Common myeloid progenitor, CD34-positive (primary cell): ENCODE data around the gene PLCB4.

Experiments used
- CTCF ChIA-PET: fragments of 350-600 bp; sonication (Branson Sonifier 250); formaldehyde crosslinking; loops from one replicate; lab custom pipeline; 2021; ENCODE audit warnings: antibody characterized with exemption; lab: Charles Lee
- POLR2A ChIA-PET: fragments of 350-600 bp; sonication (Branson Sonifier 250); formaldehyde crosslinking; loops from one replicate; lab custom pipeline; 2021; ENCODE audit warnings: antibody characterized with exemption; lab: Charles Lee
- DNase-seq, 3 donors: peaks; one replicate each; pipeline versions ENCODE4 v3.0.0 to v3.0.0-alpha.2; 2013
- H3K27ac ChIP-seq, 2 experiments: 1 replicate in 1 of 2; 2 replicates in 1 of 2; pipeline ENCODE4 v1.7.0; 2013; ENCODE audit warnings: inconsistent platforms in 2 of 2, low read length in 2 of 2, mild to moderate bottlenecking in 2 of 2, low read depth in 1 of 2, moderate library complexity in 1 of 2; ENCODE audit not compliant: severe bottlenecking in 2 of 2, insufficient read depth in 1 of 2, poor library complexity in 1 of 2
- H3K27me3 ChIP-seq, 5 experiments: replicated peaks in 2 of 5; 1 replicate in 3 of 5; 2 replicates in 2 of 5; pipeline versions ENCODE4 v1.6.1 to v1.7.0; 2013; ENCODE audit warnings: low read length in 4 of 5, mild to moderate bottlenecking in 2 of 5, moderate library complexity in 2 of 5, inconsistent platforms in 1 of 5; ENCODE audit not compliant: insufficient read depth in 5 of 5, control insufficient read depth in 4 of 5
- H3K36me3 ChIP-seq, 4 experiments: 1 replicate in 2 of 4; 2 replicates in 2 of 4; pipeline versions ENCODE4 v1.6.1 to v1.7.0; 2013; ENCODE audit warnings: low read length in 3 of 4, control low read depth in 1 of 4, mild to moderate bottlenecking in 1 of 4; ENCODE audit not compliant: control insufficient read depth in 4 of 4, insufficient read depth in 4 of 4
- H3K4me1 ChIP-seq, 4 experiments: 1 replicate in 3 of 4; 2 replicates in 1 of 4; pipeline versions ENCODE4 v1.6.1 to v1.7.1; 2013; ENCODE audit warnings: low read length in 3 of 4, mild to moderate bottlenecking in 3 of 4, control low read depth in 1 of 4, inconsistent platforms in 1 of 4, moderate library complexity in 1 of 4; ENCODE audit not compliant: control insufficient read depth in 4 of 4, insufficient read depth in 4 of 4; ENCODE audit errors: control extremely low read depth in 1 of 4
- H3K4me3 ChIP-seq, 7 experiments: 1 replicate in 4 of 7; 2 replicates in 3 of 7; pipeline versions ENCODE4 v1.5.1 to v1.7.0; 2013; ENCODE audit warnings: mild to moderate bottlenecking in 7 of 7, low read length in 6 of 7, moderate library complexity in 6 of 7, inconsistent platforms in 2 of 7, low read depth in 2 of 7, control low read depth in 1 of 7; ENCODE audit not compliant: insufficient read depth in 4 of 7, control insufficient read depth in 1 of 7; ENCODE audit errors: extremely low read depth in 1 of 7
- H3K9me3 ChIP-seq, 5 experiments: 1 replicate in 4 of 5; 2 replicates in 1 of 5; pipeline versions ENCODE4 v1.6.1 to v1.7.1; 2013; ENCODE audit warnings: low read length in 4 of 5, mild to moderate bottlenecking in 2 of 5, inconsistent platforms in 1 of 5, low read depth in 1 of 5, moderate library complexity in 1 of 5; ENCODE audit not compliant: control insufficient read depth in 4 of 5, insufficient read depth in 2 of 5; ENCODE audit errors: control extremely low read depth in 1 of 5
- WGBS: methylation state at CpG from one replicate; pipeline ENCODE4 v1.1.5; 2013; ENCODE audit not compliant: insufficient coverage; 5-methylcytosine and 5-hydroxymethylcytosine counted together

PLCB4 gene

DNA sequence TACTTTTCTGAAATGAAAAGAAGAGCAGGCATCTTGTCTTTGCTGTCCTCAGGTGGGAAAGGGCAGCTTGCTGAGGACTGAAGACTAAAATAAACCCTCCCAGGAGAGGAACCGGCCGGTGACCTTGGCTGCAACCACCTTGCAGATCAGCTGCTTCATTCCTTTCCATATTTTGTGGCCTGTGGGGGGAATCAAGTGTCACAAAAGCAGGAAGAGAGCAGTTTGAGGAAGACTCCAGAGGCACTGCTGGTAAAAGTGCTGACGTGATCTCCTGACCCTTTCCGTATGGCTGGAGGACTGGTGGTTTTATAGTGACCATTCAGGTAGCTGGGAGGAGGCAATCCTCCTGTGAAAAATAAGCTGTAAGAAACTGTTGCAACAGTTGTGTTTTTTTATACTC lies 157.0 kb downstream of the PLCB4 start:
- Histone ChIP-seq H3K9me3 (no peaks in the 10 kb centered on the region), H3K4me3 (no peak overlapping the region), H3K27me3 (no peaks in the 10 kb centered on the region), H3K4me1 (peaks cover 0 to 13% (median 8%) of the 10 kb centered on the region in 4 experiments), H3K36me3 (no peaks in the 10 kb centered on the region), H3K27ac (no peak overlapping the region)
- CTCF ChIA-PET, result interaction anchor here (0.7 to 1.1 kb wide), 3 partner anchors 10 to 14 kb away, joined by 3 to 4 read pairs (median 3); no protein-coding TSS in a partner anchor
- peak in 1 of 3 donors; percentile 20 for DNase-seq
- 66% methylated on average over 4 of the region's 4 CpGs for WGBS
- POLR2A ChIA-PET, result no interaction called here

DNA sequence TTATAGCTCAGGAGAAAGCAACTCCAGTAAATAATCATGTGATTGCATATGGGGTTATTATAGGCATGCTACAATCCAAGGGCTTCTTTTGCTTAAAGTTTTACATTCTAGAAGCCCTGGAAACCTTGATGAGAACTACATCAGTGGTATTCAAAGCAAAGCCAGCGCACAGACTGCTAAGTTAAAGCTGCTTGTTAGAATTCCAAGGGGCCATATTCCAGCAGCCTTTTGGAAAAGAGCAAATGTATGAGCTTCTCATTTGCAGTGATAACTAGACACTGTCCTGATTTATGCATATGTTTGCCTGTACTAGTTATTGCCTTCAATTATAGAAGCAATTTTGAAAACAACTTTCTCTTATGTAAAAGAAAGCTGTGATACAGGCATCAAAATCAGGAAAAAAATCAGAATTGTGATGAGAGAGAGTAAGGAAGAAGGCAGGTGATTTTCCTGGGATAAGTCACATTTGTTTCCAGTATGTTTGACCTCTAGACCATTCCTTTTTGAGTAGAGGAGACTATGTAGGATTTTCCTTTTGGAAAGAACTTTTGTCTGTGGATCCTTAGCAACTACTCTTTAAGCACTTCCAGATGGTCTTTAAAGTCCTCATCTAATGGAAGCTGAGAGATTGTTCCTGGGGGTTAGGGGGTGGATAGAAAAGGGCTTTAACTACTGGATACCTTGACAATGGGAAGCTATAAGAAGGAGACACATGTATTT lies 159.2 kb downstream of the PLCB4 start:
- H3K27ac ChIP-seq, result no peak overlapping the region
- H3K36me3 ChIP-seq, result no peaks in the 10 kb centered on the region
- ChIA-PET POLR2A (interaction anchor here (1.1 kb wide), 1 partner anchor 15 kb away, joined by 3 read pairs; no protein-coding TSS in a partner anchor), CTCF (interaction anchor here (0.6 to 1.3 kb wide), 3 partner anchors 34 to 149 kb away, joined by 3 to 4 read pairs (median 4); no protein-coding TSS in a partner anchor)
- H3K9me3 ChIP-seq, result no peaks in the 10 kb centered on the region
- no peak for DNase-seq
- H3K27me3 ChIP-seq, result no peaks in the 10 kb centered on the region
- H3K4me3 ChIP-seq, result no peak overlapping the region
- 100% methylated on average over 1 of the region's 1 CpG for WGBS
- H3K4me1 ChIP-seq, result peaks cover 0 to 13% (median 8%) of the 10 kb centered on the region in 4 experiments

- POLR2A ChIA-PET, result no interaction called here
- CTCF ChIA-PET, result interaction anchor here (0.6 to 1.3 kb wide), 2 partner anchors 123 to 148 kb away, joined by 3 to 4 read pairs; no protein-coding TSS in a partner anchor
- Histone ChIP-seq H3K9me3 (no peaks in the 10 kb centered on the region), H3K36me3 (no peaks in the 10 kb centered on the region), H3K27me3 (no peaks in the 10 kb centered on the region), H3K27ac (no peak overlapping the region), H3K4me1 (peaks cover 0 to 13% (median 8%) of the 10 kb centered on the region in 4 experiments), H3K4me3 (no peak overlapping the region)
- 94% methylated on average over 4 of the region's 5 CpGs for WGBS
- DNase-seq, result no peak
Measured at GRCh38 chr20:9228774-9229450, 160.0 kb downstream of the PLCB4 start.

GRCh38 chr20:9230406-9230805 lies 161.5 kb downstream of the PLCB4 start:
- H3K9me3 ChIP-seq, result peaks cover 0 to under 1% (median 0%) of the 10 kb centered on the region in 5 experiments
- H3K4me1 ChIP-seq, result peaks cover 0 to 7% (median 7%) of the 10 kb centered on the region in 4 experiments
- H3K27me3 ChIP-seq, result no peaks in the 10 kb centered on the region
- no peak overlapping the region for H3K27ac ChIP-seq
- no peak overlapping the region for H3K4me3 ChIP-seq
- peaks cover 0 to 5% (median 0%) of the 10 kb centered on the region in 4 experiments for H3K36me3 ChIP-seq
- CTCF ChIA-PET, result no interaction called here
- POLR2A ChIA-PET, result no interaction called here
- DNase-seq, result no peak

GRCh38 chr20:9233804-9234203 lies 164.9 kb downstream of the PLCB4 start:
- Histone ChIP-seq H3K27me3 (no peaks in the 10 kb centered on the region), H3K4me3 (no peak overlapping the region), H3K4me1 (no peaks in the 10 kb centered on the region), H3K36me3 (peaks cover 0 to 5% (median 0%) of the 10 kb centered on the region in 4 experiments), H3K27ac (no peak overlapping the region), H3K9me3 (peaks cover 0 to 5% (median 0%) of the 10 kb centered on the region in 5 experiments)
- ChIA-PET POLR2A (no interaction called here), CTCF (no interaction called here)
- 91% methylated on average over 2 of the region's 2 CpGs for WGBS
- DNase-seq, result no peak

DNA sequence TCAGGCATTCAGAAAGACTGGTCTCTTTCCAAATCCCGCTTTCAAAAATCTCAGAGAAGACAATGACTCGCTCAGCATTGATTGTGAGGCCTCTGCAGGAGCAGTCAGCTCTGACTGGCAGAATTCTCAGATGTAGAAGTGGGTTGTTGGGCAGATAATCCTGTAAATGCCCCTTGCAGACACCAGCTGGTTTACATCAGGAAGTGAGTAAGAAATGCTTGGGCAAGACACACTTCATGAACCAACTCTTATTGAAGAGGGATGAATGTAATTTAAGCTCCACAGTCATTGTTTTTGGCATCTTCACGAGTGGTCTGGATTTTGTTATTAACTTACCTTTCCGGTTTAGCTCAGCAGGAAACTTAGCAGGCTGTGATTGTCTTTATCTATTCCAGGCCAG lies 166.6 kb downstream of the PLCB4 start:
- peaks cover 0 to 5% (median 0%) of the 10 kb centered on the region in 4 experiments for H3K4me1 ChIP-seq
- H3K27me3 ChIP-seq, result no peaks in the 10 kb centered on the region
- H3K4me3 ChIP-seq, result no peak overlapping the region
- H3K9me3 ChIP-seq, result peaks cover 0 to 5% (median 0%) of the 10 kb centered on the region in 5 experiments
- ChIA-PET POLR2A (no interaction called here), CTCF (interaction anchor here (1.2 to 1.6 kb wide), 2 partner anchors 10 to 237 kb away, joined by 3 to 4 read pairs; no protein-coding TSS in a partner anchor)
- peaks cover 0 to 5% (median 0%) of the 10 kb centered on the region in 4 experiments for H3K36me3 ChIP-seq
- 93% methylated on average over 3 of the region's 4 CpGs for WGBS
- H3K27ac ChIP-seq, result no peak overlapping the region
- DNase-seq, result peak in 1 of 3 donors; percentile 30
